Cardiac septum (tissue), 1 donor: ENCODE results near the gene ERCC6L2. TPM values are rescaled to one million over a fixed set of nuclear protein-coding genes. Genes with fewer than 3 reads are reported as not detected.

Source experiments
- DNase-seq: peaks from one replicate; pipeline ENCODE4 v3.0.0-alpha.2; 2020; ENCODE audit warnings: low spot score
- intact Hi-C: fragments of 100-400 bp; cut with DNase I; formaldehyde crosslinking; loops from one replicate; pipeline ENCODE4 v1.14.0; 2022
- total RNA-seq: library from RNA; stranded (reverse); fragmentation: NEBNext Ultra II Directional; extraction: Animal tissue kit (Norgen Biotek cat#: 25700); gene quantifications from one replicate; pipeline ENCODE4 v1.2.1, GENCODE V29; 2021
- donor health status: DM: no; HTN: no; CAD: no.

Gene ERCC6L2
- total RNA-seq, 1 donor from 2014 or later: 30.5 TPM

DNA sequence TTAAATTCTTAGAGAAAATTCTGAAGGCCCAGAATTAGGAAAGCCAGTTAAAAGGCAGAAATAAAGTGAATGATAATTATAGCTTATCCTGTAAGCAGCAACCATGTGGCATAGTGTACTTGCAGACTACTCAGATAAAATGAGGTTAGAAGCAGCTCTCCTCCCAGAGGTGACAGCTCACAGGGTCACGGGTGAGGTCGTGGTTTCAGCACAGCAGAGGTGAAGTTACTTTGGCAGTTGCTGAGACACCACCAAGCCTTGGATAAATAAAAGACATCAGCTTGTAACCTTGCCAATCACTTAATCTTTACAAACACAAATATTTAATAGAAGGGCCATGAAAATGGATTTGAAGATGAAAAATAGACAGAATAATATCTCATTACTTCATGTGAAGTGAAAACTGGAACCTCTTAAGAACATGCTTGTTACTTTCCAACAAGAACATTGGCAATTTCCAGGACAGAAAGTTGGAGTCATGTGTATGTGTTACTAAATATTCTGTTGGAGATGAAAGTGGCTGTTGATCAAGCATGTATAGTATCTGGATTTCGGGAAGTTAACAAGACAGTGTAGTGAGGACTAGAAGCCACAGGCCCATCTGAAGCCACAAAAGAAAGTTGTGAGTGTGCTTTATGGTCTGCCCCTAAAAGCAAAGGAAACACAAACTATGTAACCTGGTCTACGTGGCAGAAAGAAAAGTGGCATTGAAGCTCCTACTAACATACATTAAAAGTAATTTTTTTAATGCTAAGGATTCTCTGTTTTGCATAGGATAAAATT is 134.4 kb downstream of the ERCC6L2 start:
- no peak for DNase-seq
- intact Hi-C loops: no loop called here

DNA sequence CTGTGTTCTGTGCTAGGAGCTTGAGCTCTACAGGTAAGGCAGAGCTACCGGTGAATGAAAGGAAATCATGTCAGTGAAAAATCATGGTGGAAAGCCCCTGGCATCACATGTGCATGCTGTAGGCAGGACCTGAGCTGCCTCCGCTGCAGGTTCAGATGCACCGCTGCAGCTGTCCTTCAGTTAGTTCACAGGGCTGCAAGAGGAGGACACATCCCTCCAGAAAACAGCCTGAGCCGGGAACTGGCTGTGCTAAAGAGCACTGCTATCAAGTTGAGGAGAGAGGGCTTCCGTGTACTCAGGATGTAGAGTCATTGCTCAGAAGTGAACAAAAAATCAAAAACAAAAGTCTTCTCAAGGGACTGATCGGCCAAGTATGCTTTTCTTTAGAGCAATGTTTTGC is 138.6 kb downstream of the ERCC6L2 start:
- no peak for DNase-seq
- intact Hi-C loops: no loop called here

DNA sequence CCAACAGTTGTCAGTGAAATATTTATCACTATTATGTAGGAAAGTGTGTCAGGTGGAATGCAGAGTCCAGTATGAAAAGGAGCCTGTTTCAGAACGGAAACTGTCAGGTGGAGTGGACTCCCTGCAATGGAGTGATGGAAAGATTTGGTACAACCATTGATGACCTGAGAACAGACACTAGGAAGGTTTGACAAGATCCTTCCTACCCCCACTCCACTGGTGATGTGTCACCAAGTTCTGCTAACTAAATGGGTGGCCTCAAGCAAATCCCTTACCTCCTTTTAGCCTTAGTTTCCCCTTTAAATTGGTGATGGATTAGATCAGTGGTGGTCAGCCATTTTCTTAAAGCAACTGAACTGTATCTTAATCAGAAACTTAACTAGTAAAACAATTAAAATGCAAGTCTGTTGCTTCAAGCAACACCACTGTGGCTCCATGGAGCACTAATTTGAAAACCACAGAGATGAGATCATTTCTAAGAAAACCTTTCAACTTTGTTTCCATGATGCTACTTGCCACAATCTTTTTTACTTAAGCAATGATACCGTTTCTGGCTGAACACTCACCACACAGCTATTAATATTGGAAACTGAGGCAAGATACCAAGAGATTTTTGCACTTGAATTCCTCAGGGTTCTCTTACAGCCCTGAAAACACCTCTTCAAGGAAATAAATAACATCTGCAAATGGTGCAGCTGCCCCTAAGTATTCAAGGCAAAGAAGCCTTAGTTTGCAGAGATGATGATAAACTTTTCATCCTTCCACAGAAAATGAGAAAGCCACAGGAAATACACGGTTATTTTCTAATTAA is 140.6 kb downstream of the ERCC6L2 start:
- DNase-seq: no peak
- intact Hi-C loops: no loop called here
